ENCODE data around the gene TNNI2.

Gene TNNI2

GRCh38 chr11:1847006-1847735 lies 8.4 kb downstream of the TNNI2 start:
- no peak for DNase-seq

DNA sequence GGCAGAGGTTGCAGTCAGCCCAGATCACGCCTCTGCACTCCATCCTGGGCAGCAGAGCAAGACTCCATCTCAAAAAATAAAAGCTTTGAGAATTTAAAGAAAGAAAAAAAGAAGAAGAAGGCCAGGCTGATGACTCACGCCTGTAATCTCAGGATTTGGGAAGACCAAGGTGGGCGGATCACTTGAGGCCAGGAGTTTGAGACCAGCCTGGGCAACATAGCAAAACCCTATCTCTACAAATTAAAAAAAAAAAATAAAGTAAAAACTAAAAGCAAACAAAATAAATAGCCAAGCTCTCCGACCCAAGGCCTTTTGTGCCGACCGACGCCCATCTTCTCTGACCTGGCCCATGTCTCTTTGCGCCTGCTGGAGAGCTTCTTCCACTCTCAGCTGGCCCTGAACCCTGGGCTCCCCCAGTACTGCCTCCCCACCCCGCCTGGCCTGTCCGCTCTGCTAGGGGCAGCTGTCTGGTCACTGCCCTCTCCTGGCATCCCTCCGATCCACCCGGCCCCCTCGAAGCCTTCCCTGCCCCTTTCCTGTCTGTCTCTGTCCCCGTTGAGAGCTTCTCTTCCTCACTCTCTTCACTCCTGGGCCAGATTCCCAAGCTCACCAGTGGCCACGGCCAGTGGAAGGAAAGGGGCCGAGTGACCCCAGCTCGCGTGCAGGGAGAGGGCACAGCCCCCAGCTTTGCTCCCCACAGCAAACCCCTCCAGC lies 9.3 kb downstream of the TNNI2 start:
- DNase-seq = no peak

- no peak for DNase-seq
Measured at GRCh38 chr11:1848640-1849430, 10.1 kb downstream of the TNNI2 start.

DNA sequence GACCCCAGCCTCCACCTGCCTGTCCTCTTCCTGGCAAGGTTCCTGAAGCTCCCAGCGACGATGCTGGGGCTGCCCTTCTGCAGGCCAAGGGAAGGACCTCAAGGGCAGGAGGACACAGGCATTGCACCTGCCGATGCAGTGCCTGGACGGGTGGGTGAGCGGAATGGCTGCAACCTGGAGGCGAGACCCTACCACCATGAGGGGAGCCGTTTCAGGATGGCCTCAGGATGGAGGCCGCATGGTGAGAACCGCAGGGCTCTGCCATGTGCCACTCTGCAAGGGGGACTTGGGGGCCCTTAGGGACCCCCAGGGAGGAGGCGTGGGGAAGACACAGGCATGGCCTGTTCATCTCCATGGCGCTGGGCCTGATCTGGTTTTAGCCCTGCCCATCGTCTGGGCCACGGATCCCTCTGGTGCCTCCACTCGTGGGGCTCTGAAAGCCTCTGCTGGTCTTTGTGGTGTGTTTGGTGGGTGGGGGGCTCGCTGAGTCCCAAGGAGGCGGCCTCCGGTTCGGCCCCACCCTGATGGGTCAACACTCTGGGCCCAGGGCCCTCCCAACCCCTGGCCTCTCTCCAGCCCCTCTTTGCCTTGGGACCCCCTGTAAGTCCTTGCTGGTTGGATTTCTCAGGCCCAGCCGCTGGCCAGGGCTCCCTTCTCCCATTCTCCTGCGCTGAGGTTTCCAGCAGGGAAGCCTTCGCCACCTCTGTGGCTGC lies 12.8 kb downstream of the TNNI2 start:
- DNase-seq = no peak

DNA sequence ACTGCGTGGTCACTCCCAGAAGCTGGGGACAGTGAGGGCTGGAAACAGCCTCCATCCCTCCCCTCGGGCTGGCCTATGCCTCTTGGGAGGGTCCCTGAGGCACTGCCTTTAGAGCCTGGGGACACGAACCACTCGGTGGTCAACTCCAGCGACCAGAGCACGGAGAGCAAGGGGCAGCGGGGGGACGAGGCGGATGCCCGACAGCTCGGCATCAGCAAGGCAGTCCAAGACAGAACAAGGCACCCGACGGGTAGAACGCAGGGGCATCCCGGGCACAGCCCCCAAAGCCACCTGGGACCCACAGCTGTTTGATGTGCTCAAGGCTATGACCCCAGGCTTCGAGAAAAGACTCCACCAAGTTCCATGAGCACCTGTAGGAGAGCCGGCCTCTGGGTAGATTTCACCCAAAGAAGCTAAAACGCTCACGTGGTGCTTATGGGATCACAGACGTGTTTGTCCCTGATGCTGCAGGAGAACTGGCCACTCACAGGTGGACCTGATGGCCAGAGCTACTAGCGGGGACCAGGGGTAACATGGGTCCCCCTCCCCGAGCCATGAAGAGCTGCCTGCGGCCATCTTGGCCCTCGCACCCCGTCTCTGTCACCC lies 13.6 kb downstream of the TNNI2 start:
- no peak for DNase-seq

GRCh38 chr11:1852877-1853276 lies 14.1 kb downstream of the TNNI2 start, which contains the start of gene LSP1:
Gene LSP1, plus strand, starts transcription at chr11:1853084. Its CDS starts 61 bp downstream, at chr11:1853145.
- DNase-seq = peak; percentile 58

DNA sequence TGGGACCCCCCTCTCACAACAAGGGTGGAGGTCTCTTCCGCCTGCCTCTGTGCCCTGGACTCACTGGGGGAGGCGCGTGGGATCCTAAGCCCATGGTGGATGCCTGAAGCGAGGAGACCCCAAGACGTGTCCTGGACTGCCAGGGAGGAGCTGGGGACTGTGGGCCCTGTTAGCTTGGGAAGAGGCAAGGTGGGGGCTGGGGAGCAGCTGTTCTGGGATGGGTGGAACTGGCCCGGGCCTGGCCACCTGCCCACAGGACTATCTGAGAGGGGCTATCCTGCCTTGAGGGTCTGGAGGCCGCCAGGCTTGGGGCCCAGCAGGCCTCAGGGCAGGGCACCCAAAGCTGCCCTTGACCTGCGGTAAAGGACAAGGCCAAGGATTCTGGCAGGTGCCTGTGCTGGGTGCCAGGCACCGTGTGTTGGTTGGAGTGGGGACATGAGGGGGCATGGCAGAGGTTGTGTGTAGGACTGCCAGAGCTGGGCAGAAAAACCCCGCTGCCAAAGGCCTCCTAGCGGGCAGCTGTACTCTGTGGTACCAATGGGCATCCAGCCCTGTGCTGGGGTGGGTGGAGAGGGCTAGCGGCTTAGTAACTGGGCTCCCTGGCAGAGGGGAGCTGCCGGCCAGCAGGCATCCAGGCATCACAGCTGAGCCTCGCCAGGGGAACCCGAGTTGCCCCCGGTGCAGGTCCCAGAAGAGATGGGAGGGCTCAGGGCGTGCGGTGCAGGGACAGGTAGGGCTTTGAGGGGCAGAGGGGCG lies 14.8 kb downstream of the TNNI2 start:
- no peak for DNase-seq

GRCh38 chr11:1854132-1854948 lies 15.6 kb downstream of the TNNI2 start:
- no peak for DNase-seq

DNA sequence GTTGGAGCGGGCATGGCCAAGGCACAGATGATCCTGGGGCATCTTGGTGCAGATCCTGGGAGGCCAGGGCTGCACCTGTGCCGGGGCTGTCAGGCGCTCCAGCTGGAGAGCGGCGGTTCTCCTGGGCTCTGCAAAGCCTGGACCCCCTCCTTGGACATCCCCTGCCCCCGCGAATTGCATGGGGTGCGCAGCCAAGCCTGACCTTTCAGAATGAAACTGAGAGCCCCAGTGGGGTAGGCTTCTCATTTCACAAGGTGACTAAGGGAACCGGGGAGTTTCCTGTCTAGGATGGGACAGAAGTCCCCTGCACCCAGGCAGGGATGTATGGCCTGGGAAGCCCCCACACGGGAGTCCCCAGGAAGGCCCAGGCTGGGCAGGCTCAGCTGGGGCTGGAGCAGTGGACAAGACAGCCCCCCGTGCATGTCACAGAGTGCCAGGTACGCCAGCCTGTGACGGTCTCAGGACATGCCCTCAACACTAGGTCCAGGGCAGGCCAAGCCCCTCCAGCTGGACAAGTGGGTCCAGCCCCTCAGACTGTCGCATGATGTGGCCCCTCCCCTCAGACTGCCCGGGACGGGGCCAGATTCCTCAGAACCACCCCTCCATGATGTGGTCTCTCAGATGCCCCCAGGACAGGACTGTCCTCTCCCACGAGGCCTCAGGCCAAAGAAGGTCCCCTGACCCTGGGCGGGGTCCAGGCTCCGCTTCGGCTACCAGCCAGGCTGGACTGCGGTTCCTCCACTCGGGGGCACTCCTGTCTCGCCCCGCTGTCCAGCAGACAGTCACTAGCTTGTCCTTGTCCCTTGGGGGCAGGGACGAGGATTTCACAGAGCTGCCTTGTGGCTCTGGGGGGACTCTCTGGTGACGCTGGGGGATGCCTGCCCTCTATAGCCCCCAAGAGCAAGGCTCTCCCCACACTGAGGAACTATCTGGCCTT lies 16.4 kb downstream of the TNNI2 start:
- DNase-seq = no peak

DNA sequence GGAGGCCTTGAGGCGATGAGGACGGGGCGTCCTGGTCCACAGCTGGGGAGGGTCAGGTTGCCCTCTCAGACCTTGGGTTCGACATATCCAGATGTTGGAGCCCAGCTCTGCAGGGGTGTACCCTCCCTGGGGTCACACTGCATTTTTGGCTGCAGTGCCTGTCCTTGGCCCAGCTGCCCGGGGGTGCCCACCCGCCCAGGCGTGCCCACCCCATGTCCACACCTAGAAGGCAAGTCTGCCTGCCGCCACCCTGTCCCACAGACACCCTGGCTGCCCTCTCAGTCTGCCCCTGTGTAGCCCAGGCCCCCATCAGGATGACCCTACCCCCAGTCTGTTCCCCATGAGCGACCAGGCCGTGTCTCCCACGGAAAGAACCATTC lies 17.1 kb downstream of the TNNI2 start:
- no peak for DNase-seq

DNA sequence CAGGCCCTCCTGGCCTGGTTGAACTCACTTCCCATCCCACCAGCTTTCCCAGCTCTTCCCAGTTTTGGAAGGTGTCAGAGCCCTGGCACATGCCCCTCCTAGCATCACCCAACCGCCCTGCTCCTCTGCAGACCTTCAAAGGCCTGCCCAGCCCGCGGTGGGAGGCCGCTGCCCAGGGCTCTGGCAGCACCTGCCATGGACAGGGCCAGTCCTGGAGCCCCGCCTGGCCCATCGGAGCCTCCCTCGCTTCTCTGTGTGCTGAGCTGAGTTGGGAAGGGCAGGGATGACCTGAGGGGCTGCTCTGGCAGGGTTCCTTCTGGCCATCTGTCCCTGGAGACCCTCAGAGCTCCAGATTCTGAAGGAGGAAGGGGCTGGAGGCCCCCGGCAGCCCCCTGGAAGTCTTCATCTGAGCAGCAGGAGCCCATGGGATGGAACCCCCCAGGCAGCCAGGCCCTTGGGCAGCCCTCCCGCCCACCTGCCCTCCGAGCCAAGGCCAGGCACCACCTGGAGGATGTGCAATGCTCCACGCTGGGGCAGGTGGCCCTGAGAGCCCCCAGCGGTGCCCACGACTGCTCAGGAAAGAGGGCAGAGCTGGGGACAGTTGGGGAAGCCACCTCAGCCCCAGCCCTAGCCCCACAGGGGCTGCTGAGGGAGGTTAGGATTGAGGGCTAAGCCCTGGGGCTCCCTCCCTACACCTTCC lies 17.7 kb downstream of the TNNI2 start:
- DNase-seq = no peak

- no peak for DNase-seq
Measured at GRCh38 chr11:1857064-1857463, 18.3 kb downstream of the TNNI2 start.

DNA sequence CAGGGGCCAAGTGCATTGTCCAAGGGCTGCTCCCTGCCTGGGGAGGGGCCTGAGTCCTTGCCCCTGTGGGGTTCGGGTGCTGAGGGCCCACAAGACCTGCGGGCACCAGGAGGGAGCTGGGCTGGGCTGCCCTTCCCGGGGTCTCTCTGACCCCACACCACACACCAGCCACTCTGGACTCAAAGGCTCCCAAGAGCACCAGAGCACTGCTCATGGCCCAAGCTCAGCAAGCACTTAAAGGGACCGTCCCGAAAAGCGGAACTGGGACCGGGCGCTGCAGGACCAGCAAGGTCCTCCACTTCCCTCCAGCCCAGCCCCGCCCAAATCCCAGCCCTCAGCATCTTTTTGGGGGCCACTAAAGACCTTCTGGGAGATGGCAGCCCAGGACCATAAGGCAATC lies 19.4 kb downstream of the TNNI2 start:
- DNase-seq = no peak

- DNase-seq = no peak
Measured at GRCh38 chr11:1858576-1858975, 19.8 kb downstream of the TNNI2 start.

DNA sequence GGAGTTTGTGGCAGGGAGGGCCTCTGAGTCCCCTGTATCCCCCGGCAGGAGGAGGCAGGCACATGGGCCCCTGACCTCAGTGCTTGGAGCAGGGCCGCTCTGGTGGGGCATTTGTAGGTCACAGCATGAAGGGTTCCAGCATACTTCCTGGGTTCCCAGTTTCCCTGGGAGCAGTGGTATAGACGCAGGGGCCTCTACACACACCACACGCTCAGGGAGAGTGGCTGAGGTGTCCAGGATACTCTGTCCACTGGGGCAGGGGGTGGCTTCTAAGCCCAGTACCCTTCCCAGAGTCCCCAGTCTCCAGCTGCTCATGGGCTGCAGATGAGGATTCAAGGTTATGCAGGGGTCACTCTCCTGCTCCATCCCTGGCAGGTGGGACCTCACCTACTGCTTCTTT lies 20.2 kb downstream of the TNNI2 start:
- DNase-seq = no peak

DNA sequence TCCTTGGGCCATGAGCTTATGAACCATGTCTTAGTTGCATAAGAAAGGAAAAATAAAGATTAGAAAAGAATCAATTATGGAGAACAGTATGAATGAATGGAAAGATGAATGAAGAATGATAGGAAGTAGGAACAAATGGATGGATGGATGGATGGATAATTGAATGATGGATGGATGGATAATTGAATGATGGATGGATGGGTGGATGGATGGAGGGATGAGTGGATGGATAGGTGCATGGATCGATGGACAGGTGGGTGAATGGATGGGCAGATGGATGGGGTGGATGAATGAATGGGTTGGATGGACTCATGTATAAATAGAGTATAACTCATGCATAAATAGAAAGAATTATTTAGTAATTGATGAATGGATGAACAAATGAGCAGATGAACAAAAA lies 21.3 kb downstream of the TNNI2 start:
- DNase-seq = no peak

DNA sequence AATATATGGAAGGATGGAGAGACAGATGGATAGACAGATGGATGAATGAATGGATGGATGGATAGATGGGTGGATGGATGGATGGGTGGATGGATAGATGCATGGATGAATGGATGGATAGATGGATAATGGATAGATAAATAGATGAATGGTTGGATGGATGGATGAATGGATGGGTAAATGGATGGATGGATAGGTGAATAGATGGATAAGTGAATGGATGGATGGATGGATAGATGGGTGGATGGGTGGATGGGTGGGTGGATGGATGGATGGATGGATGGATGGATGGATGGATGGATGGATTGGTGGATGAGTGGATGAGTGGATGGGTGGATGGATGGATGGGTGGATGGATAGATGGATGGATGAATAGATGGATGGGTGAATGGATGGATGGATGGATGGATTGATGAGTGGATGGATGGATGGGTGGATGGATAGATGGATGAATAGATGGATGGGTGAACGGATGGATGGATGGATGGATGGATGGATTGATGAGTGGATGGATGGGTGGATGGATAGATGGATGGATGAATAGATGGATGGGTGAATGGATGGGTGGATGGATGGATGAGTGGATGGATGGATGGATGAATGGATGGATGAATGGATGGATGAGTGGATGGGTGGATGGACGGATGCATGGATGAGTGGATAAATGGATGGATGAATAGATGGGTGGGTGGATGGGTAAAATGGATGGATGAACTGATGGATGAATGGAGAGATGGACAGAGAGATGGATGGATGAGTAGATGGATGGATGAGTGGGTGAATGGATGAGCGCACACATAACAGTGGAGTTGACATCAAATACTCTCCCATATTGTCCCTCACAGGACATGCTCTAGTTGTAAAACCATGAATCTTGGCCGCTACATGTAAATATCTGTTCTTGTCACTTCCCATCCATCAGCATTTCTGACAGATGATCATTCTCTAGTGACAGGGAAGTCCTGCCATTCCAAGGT lies 22.9 kb downstream of the TNNI2 start:
- no peak for DNase-seq
